ENCODE results near the gene LCAT. TPM values are rescaled to one million over a fixed set of nuclear protein-coding genes. Genes with fewer than 3 reads are reported as not detected.
A peak's percentile ranks its signal among the peaks of the same experiment; 100 is the strongest.

Gene LCAT
- total RNA-seq, 1 donor from 2014 or later: 20.3 TPM

DNA sequence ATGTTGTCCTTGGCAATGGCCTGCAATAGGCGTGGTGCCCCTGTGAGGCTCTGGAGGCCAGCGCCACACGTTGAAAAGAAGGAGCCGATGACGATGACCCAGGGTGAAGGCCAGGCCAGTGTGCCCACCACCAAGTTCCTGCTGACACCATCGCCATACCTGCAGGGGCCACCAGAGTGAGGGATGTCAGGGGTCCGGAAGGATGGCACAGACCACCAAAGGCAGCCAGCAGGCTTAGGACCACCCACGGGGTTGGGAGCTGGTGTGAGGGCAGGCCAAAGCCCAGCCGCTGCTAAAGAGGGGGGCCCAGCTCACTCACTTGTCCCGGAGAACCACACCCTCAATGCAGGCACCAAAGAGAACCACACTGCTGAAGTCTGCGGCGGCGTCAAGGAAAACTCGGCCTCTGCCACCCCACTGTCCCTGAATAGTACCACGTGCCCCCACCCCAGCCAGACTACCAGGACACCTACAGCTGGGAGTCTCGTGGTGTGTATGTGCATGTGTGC, 6.5 kb upstream of the LCAT start:
- Mint-ChIP-seq H3K4me1 (ENCODE audit: low read depth) (no peaks in the 10 kb centered on the region), H3K27me3 (ENCODE audit: insufficient read depth) (no peaks in the 10 kb centered on the region), H3K4me3 (no peak overlapping the region), H3K9me3 (no peaks in the 10 kb centered on the region), H3K36me3 (ENCODE audit: low read depth) (peaks cover 8% of the 10 kb centered on the region), H3K27ac (no peak overlapping the region)
- intact Hi-C loops (cut with micrococcal nuclease): no loop called here
- DNase-seq (ENCODE audit: low spot score): no peak

DNA sequence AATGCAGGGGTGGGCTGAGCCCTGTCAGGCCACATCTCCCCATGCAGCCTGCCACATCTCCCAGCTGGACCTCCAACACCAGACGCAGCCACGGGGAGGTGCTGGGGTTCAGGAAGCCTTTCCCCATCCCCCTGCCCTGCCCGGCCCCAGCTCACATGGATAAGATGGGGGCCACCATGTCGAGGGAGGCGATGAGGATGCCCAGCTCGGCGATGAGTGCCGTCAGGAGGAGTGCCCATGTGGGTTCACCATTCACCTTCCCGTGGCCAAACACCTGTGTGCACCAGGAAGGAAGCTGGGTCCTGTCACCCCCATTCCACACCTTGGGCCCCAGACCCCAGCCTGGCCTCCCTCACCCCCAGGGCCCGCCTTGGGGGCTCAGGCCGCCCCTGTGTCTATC, 5.7 kb upstream of the LCAT start:
- no peaks in the 10 kb centered on the region for H3K27me3 Mint-ChIP-seq (ENCODE audit: insufficient read depth)
- no peak for DNase-seq (ENCODE audit: low spot score)
- intact Hi-C loops (cut with micrococcal nuclease): no loop called here
- no peaks in the 10 kb centered on the region for H3K9me3 Mint-ChIP-seq
- no peak overlapping the region for H3K27ac Mint-ChIP-seq
- no peaks in the 10 kb centered on the region for H3K4me1 Mint-ChIP-seq (ENCODE audit: low read depth)
- H3K36me3 Mint-ChIP-seq (ENCODE audit: low read depth): peaks cover 8% of the 10 kb centered on the region
- no peak overlapping the region for H3K4me3 Mint-ChIP-seq

DNA sequence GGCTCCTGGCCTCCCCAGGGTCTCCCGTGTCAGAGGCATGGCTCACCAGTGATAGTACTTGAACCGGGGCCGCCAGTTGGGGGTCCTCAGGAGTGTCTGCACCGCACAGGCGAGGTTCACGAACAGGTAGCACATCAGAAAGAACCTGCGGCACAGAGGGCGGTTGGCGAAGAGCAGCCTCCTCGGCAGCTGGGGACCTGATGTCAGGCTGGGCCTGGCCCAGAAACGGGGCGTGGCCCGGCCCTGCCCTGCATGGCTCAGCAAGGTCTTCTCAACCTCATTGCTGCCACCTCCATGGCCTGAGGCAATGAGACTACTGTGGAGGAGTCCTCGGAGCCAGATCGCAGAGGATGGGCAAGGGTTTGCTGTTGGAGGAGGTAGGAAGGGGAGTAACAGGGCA, 4.1 kb upstream of the LCAT start:
- intact Hi-C loops (cut with micrococcal nuclease): no loop called here
- Mint-ChIP-seq H3K4me3 (no peak overlapping the region), H3K4me1 (ENCODE audit: low read depth) (no peaks in the 10 kb centered on the region), H3K27me3 (ENCODE audit: insufficient read depth) (no peaks in the 10 kb centered on the region), H3K36me3 (ENCODE audit: low read depth) (peaks cover 8% of the 10 kb centered on the region), H3K27ac (no peak overlapping the region), H3K9me3 (no peaks in the 10 kb centered on the region)
- DNase-seq (ENCODE audit: low spot score): no peak

DNA sequence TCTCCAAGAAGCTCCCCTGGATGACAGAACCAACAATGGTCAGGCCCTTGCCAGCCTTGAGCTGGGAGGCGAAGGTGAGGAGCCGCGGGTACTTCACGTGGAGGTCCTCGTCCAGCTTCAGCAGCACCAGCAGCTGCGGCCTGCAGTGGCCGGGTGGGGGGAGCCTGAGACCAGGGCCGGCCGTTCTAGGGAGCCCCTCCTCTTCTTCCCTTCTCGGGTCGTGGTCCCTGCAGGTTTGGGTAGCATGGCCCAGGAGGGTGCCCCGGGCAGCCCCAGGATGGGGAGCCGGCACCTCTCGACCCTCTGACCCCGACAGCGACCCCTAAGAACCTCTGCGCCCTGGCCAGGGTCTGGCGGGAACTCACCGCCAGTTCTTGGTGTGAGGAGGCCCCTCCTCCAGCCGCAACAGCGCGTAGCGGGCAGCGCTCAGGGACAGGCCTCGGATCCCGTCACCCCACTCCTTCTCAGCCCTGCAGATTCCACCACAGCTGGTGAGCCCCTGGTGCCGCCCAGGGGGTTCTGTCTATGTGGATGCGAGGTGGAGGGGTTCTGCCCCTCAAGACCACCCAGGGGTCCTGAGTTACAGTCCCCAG, 3.1 kb upstream of the LCAT start:
- H3K27ac Mint-ChIP-seq: no peak overlapping the region
- no peak overlapping the region for H3K4me3 Mint-ChIP-seq
- no peaks in the 10 kb centered on the region for H3K27me3 Mint-ChIP-seq (ENCODE audit: insufficient read depth)
- H3K4me1 Mint-ChIP-seq (ENCODE audit: low read depth): peaks cover 3% of the 10 kb centered on the region
- no peaks in the 10 kb centered on the region for H3K9me3 Mint-ChIP-seq
- peaks cover 8% of the 10 kb centered on the region for H3K36me3 Mint-ChIP-seq (ENCODE audit: low read depth)
- DNase-seq (ENCODE audit: low spot score): no peak
- intact Hi-C loops (cut with micrococcal nuclease): no loop called here

DNA sequence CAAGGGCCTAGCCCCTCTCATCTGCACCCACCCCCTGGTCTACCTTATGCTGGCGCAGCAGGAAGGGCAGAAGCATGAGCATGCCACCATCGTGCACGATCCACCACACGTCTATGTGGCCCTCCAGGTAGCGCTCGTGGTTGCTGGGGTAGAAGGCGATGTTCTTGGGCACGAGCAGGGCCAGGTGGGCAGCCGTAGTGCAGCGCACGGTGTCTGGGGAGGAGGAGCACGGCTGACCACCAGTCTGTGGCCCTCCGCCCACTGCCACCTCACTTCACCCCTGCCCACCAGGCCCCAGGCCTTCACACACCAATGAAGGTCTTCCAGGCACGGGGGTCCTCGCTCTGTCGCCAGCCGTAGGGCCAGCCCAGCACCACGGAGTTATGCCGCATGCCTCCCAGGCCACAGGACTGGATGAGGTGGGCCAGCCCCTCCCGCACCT, 2.2 kb upstream of the LCAT start:
- no peaks in the 10 kb centered on the region for H3K9me3 Mint-ChIP-seq
- H3K27ac Mint-ChIP-seq: no peak overlapping the region
- DNase-seq (ENCODE audit: low spot score): no peak
- H3K4me3 Mint-ChIP-seq: no peak overlapping the region
- peaks cover 11% of the 10 kb centered on the region for H3K4me1 Mint-ChIP-seq (ENCODE audit: low read depth)
- no peaks in the 10 kb centered on the region for H3K27me3 Mint-ChIP-seq (ENCODE audit: insufficient read depth)
- intact Hi-C loops (cut with micrococcal nuclease): no loop called here
- H3K36me3 Mint-ChIP-seq (ENCODE audit: low read depth): peaks cover 7% of the 10 kb centered on the region

DNA sequence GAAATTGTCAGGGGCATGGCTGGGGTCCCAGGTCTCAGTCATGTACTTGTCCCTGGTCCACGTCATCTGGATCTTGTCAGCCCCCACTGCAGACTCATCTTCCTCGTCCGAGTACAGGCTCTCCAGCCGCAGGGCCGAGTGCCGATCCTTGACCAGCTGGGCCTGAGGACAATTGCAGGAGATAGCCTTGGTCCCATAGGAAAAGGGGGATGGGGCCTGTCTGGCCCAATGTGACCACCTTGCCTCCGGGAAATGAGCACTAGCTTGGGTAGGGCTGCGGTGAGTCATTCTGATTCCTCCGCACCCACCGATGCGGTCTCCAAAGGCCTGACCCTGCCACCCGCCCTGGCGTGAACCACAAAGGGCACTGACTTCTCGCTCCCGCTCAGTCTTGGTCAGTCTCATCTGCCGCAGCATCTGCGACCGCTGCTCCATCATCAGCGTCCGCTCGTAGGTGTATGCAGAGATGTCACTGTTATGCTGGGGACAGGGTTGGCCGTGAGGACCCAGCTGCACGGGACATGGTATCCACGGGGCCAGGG, 1.5 kb upstream of the LCAT start:
- DNase-seq (ENCODE audit: low spot score): no peak
- no peak overlapping the region for H3K27ac Mint-ChIP-seq
- H3K36me3 Mint-ChIP-seq (ENCODE audit: low read depth): peaks cover 7% of the 10 kb centered on the region
- H3K4me1 Mint-ChIP-seq (ENCODE audit: low read depth): peaks cover 14% of the 10 kb centered on the region
- intact Hi-C loops (cut with micrococcal nuclease): no loop called here
- H3K27me3 Mint-ChIP-seq (ENCODE audit: insufficient read depth): no peaks in the 10 kb centered on the region
- H3K4me3 Mint-ChIP-seq: no peak overlapping the region
- no peaks in the 10 kb centered on the region for H3K9me3 Mint-ChIP-seq

- Mint-ChIP-seq H3K4me1 (ENCODE audit: low read depth) (peaks cover 20% of the 10 kb centered on the region), H3K27ac (no peak overlapping the region), H3K4me3 (no peak overlapping the region), H3K27me3 (ENCODE audit: insufficient read depth) (no peaks in the 10 kb centered on the region), H3K36me3 (ENCODE audit: low read depth) (peaks cover 10% of the 10 kb centered on the region), H3K9me3 (no peaks in the 10 kb centered on the region)
- no peak for DNase-seq (ENCODE audit: low spot score)
- intact Hi-C loops (cut with micrococcal nuclease): no loop called here
Observed at GRCh38 chr16:67944690-67945391, 921 bp upstream of the LCAT start.

DNA sequence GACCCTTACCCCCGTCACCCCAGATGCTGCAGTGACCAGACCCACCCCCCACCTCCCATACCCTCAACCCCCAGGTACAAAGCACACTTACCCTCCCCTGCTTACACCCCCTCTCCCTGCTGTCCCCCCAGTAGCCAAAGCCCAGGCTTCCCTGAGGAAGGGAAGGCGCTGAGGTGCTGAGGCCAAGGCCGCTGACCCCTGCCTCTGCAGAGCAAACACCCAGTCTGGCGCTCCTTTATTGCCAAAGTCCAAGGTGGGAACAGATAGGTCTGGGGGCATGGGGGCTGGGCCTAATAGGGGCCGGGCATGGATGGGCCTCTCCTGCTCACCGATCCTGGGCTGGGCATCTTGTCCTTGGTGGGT, 683 bp downstream of the LCAT start:
- no peaks in the 10 kb centered on the region for H3K27me3 Mint-ChIP-seq (ENCODE audit: insufficient read depth)
- no peak overlapping the region for H3K4me3 Mint-ChIP-seq
- no peaks in the 10 kb centered on the region for H3K9me3 Mint-ChIP-seq
- no peak overlapping the region for H3K27ac Mint-ChIP-seq
- peaks cover 12% of the 10 kb centered on the region for H3K36me3 Mint-ChIP-seq (ENCODE audit: low read depth)
- peaks cover 25% of the 10 kb centered on the region for H3K4me1 Mint-ChIP-seq (ENCODE audit: low read depth)
- DNase-seq (ENCODE audit: low spot score): no peak
- intact Hi-C loops (cut with micrococcal nuclease): no loop called here

GRCh38 chr16:67942510-67943255, 1.2 kb downstream of the LCAT start:
- intact Hi-C loops (cut with micrococcal nuclease): no loop called here
- H3K27ac Mint-ChIP-seq: no peak overlapping the region

DNA sequence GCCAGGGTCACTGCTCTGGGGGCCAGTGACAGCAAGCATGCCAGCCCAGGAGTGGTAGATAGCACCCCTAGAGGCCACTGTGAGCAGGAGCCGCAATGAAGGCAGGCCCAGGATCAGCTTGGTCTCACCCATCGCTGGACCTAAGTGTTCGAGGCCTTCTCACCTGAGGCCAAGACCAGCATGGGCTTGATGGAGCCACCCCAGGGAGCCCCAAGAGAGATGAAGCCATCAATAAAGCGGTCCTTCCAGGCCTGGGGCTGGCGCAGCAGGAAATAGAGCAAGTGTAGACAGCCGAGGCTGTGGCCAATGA, 1.8 kb downstream of the LCAT start:
- DNase-seq (ENCODE audit: low spot score): no peak
- intact Hi-C loops (cut with micrococcal nuclease): no loop called here
- no peak overlapping the region for H3K4me3 Mint-ChIP-seq
- peaks cover 29% of the 10 kb centered on the region for H3K4me1 Mint-ChIP-seq (ENCODE audit: low read depth)
- no peaks in the 10 kb centered on the region for H3K9me3 Mint-ChIP-seq
- peak overlapping the region; percentile 55 for H3K27ac Mint-ChIP-seq
- peaks cover 11% of the 10 kb centered on the region for H3K36me3 Mint-ChIP-seq (ENCODE audit: low read depth)
- H3K27me3 Mint-ChIP-seq (ENCODE audit: insufficient read depth): no peaks in the 10 kb centered on the region

More at GRCh38 chr16:67942510-67943255, 1.2 kb downstream of the LCAT start:
- DNase-seq (ENCODE audit: low spot score): no peak
- no peaks in the 10 kb centered on the region for H3K9me3 Mint-ChIP-seq
- H3K4me1 Mint-ChIP-seq (ENCODE audit: low read depth): peaks cover 25% of the 10 kb centered on the region
- H3K27me3 Mint-ChIP-seq (ENCODE audit: insufficient read depth): no peaks in the 10 kb centered on the region
- no peak overlapping the region for H3K4me3 Mint-ChIP-seq
- H3K36me3 Mint-ChIP-seq (ENCODE audit: low read depth): peaks cover 9% of the 10 kb centered on the region

DNA sequence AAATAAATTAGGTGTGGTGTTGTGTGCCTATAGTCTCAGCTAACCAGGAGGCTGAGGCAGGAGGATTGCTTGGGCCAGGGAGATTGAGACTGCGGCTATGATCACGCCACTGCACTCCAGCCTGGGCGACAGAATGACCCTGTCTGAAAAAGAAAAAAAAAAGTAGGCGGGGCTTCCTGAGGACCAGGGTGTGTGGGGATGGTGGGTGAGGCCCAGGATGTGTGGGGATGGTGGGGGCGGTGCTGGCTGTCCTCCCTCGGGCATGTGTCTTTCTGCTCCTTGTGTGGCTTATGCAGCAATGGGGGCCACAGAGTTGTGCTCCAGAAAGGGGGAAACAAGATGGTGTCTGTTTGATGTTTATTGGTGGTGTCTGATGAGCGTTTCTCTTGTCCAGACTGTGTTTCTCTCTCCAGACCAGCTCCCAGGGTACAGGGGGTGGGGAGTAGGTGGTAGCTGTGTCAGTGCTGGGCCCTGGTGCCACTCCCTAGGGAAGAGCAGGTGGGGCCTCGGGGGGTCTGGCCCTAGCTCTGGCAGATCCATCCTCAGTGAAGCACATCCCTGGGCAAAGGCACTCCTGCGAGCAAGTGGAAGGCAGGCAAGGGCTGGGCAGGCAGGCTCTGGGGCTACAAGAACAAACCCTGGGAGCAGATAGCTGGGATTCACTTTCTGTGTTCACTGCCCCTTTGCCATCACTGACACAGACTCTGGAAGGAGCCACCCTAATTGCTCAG, 2.3 kb downstream of the LCAT start:
- DNase-seq (ENCODE audit: low spot score): no peak
- peak overlapping the region; percentile 18 for H3K27ac Mint-ChIP-seq
- intact Hi-C loops (cut with micrococcal nuclease): no loop called here

GRCh38 chr16:67940446-67941089, 3.4 kb downstream of the LCAT start:
- Mint-ChIP-seq H3K27me3 (ENCODE audit: insufficient read depth) (no peaks in the 10 kb centered on the region), H3K4me1 (ENCODE audit: low read depth) (peaks cover 34% of the 10 kb centered on the region), H3K9me3 (no peaks in the 10 kb centered on the region), H3K36me3 (ENCODE audit: low read depth) (peaks cover 19% of the 10 kb centered on the region), H3K27ac (peak overlapping the region; percentile 76), H3K4me3 (no peak overlapping the region)
- no peak for DNase-seq (ENCODE audit: low spot score)
- intact Hi-C loops (cut with micrococcal nuclease): no loop called here

More for the DNA sequence above, 2.3 kb downstream of the LCAT start:
- Mint-ChIP-seq H3K36me3 (ENCODE audit: low read depth) (peaks cover 16% of the 10 kb centered on the region), H3K27me3 (ENCODE audit: insufficient read depth) (no peaks in the 10 kb centered on the region), H3K4me1 (ENCODE audit: low read depth) (peaks cover 34% of the 10 kb centered on the region), H3K4me3 (no peak overlapping the region), H3K9me3 (no peaks in the 10 kb centered on the region)

Measured in activated T-helper 1 cell treated with anti-CD3 and anti-CD28 coated beads, Interleukin-12 subunit alpha, Interleukin-12 subunit beta, Interleukin-2, Interleukin-4 antibody, amounts not matched to agents 30 ng/mL and 10 ng/mL and 1 ng/mL, durations not matched to agents 14 hours and 24 hours and 36 hours (primary cell).